HCT116 (cell line): Measurements from ENCODE around the gene SIK3. TPM values are rescaled to one million over a fixed set of nuclear protein-coding genes. Genes with fewer than 3 reads are reported as not detected.

ENCODE experiments used
- ATAC-seq: fragments of 200-7000 bp; cut with Tn5 transposase; 2 replicates; pipeline ENCODE4 v1.9.1; 2020; ENCODE audit warnings: mild to moderate bottlenecking, moderate library complexity
- BruUV-seq: library from RNA; stranded (reverse); fragments of 400-500 nt; replicated peaks from 2 replicates; lab custom pipeline; 2021; lab: Mats Ljungman, UMichigan
- CTCF ChIA-PET: fragments of 300-600 bp; sonication (Branson Sonifier 250); formaldehyde crosslinking; loops from one replicate; lab custom pipeline; 2021; ENCODE audit warnings: antibody characterized with exemption; lab: Charles Lee
- POLR2A ChIA-PET: fragments of 300-600, 350-600 bp; sonication (Branson Sonifier 250); formaldehyde crosslinking; loops from one replicate; lab custom pipeline; 2021; ENCODE audit warnings: antibody characterized with exemption; lab: Charles Lee
- RAD21 ChIA-PET, 2 experiments: fragments of 300-600 bp; sonication (Branson Sonifier 250); formaldehyde crosslinking; loops; one replicate each; lab custom pipeline; 2023; ENCODE audit warnings: low total read pairs in 2 of 2; ENCODE audit not compliant: uncharacterized antibody in 2 of 2, unreplicated experiment in 2 of 2, low non-redundant PET in 1 of 2; lab: Charles Lee
- DNase-seq: peaks from one replicate; pipeline ENCODE4 v3.0.0-alpha.2; 2010; ENCODE audit warnings: low read depth, low spot score
- H2AFZ ChIP-seq: fragments of 200-600 bp; shearing (Covaris generic), sonication (generic); 2 replicates; pipeline ENCODE4 v1.6.1; 2017; ENCODE audit warnings: low read depth, mixed run types, mixed read lengths, antibody characterized with exemption, low read length; ENCODE audit not compliant: poor library complexity, severe bottlenecking
- H3K27ac ChIP-seq: 2 replicates; pipeline ENCODE4 v1.5.1; 2012; ENCODE audit warnings: low read depth, low read length
- H3K27me3 ChIP-seq: fragments of 200-600 bp; sonication (generic); 2 replicates; pipeline ENCODE4 v1.6.1; 2016; ENCODE audit warnings: mixed run types, low read length, mixed read lengths; ENCODE audit not compliant: insufficient read depth
- H3K36me3 ChIP-seq, 2 experiments: fragments of 200-500 bp in 1 of 2; fragments of 200-600 bp in 1 of 2; sonication (Bioruptor generic) in 1 of 2; sonication (generic) in 1 of 2; 2 replicates each; pipeline versions ENCODE4 v1.5.1 to v1.6.1; 2014 to 2016; ENCODE audit warnings: low read length in 2 of 2, inconsistent platforms in 1 of 2, mixed read lengths in 1 of 2, mixed run types in 1 of 2; ENCODE audit not compliant: insufficient read depth in 2 of 2, control insufficient read depth in 1 of 2
- H3K4me1 ChIP-seq, 2 experiments: fragments of 200-600 bp in 1 of 2; sonication (generic) in 1 of 2; 2 replicates each; pipeline versions ENCODE4 v1.5.1 to v1.6.1; 2012 to 2017; ENCODE audit warnings: low read length in 2 of 2, inconsistent platforms in 1 of 2, mild to moderate bottlenecking in 1 of 2, mixed read lengths in 1 of 2, mixed run types in 1 of 2, moderate library complexity in 1 of 2; ENCODE audit not compliant: insufficient read depth in 2 of 2, control insufficient read depth in 1 of 2
- H3K4me2 ChIP-seq: fragments of 200-600 bp; sonication (generic); 2 replicates; pipeline ENCODE4 v1.6.1; 2017; ENCODE audit warnings: mixed run types, low read length, mixed read lengths
- H3K4me3 ChIP-seq, 2 experiments: fragments of 200-600 bp in 1 of 2; sonication (generic) in 1 of 2; replicated peaks in 1 of 2; 2 replicates each; pipeline ENCODE4 v1.5.1; 2011 to 2016; ENCODE audit warnings: low read length in 2 of 2, control low read depth in 1 of 2, low read depth in 1 of 2, mild to moderate bottlenecking in 1 of 2, mixed read lengths in 1 of 2, mixed run types in 1 of 2
- H3K79me2 ChIP-seq: fragments of 200-600 bp; sonication (generic); 2 replicates; pipeline ENCODE4 v1.6.1; 2017; ENCODE audit warnings: mild to moderate bottlenecking, mixed run types, low read length, moderate library complexity, mixed read lengths; ENCODE audit not compliant: insufficient read depth
- H3K9ac ChIP-seq: fragments of 200-600 bp; sonication (generic); 2 replicates; pipeline ENCODE4 v1.6.1; 2016; ENCODE audit warnings: low read length, mixed read lengths
- H3K9me2 ChIP-seq: fragments of 200-600 bp; sonication (generic), shearing (Covaris generic); 2 replicates; pipeline ENCODE4 v1.6.1; 2017; ENCODE audit warnings: mixed run types, mild to moderate bottlenecking, moderate library complexity; ENCODE audit not compliant: insufficient read depth
- H3K9me3 ChIP-seq, 2 experiments: fragments of 200-500 bp in 1 of 2; fragments of 200-600 bp in 1 of 2; sonication (Bioruptor generic) in 1 of 2; sonication (generic) in 1 of 2; 2 replicates each; pipeline ENCODE4 v1.6.1; 2014 to 2017; ENCODE audit warnings: low read length in 2 of 2, mixed read lengths in 2 of 2, inconsistent platforms in 1 of 2, low read depth in 1 of 2, mild to moderate bottlenecking in 1 of 2, mixed run types in 1 of 2, moderate library complexity in 1 of 2; ENCODE audit not compliant: control insufficient read depth in 1 of 2, insufficient read depth in 1 of 2
- H4K20me1 ChIP-seq: fragments of 200-600 bp; sonication (generic), shearing (Covaris generic); 2 replicates; pipeline ENCODE4 v1.6.1; 2017; ENCODE audit warnings: mixed run types, mild to moderate bottlenecking, moderate library complexity; ENCODE audit not compliant: insufficient read depth
- ATF3 ChIP-seq: IDR thresholded peaks from 2 replicates; pipeline ENCODE4 v1.6.1; 2012
- CBX3 ChIP-seq: IDR thresholded peaks from 2 replicates; pipeline ENCODE4 v1.6.1; 2012; ENCODE audit warnings: low read depth
- CEBPB ChIP-seq: IDR thresholded peaks from 2 replicates; pipeline ENCODE4 v1.6.1; 2012; ENCODE audit warnings: low read depth
- CTCF ChIP-seq, 3 experiments: fragments of 200-600 bp in 1 of 3; sonication (generic) in 1 of 3; IDR thresholded peaks in 2 of 3; conservative IDR thresholded peaks in 1 of 3; 2 replicates each; pipeline ENCODE4 v1.5.1; 2012 to 2017; ENCODE audit warnings: low read depth in 2 of 3, low read length in 2 of 3, antibody characterized with exemption in 1 of 3, borderline replicate concordance in 1 of 3, control low read depth in 1 of 3, mild to moderate bottlenecking in 1 of 3, mixed read lengths in 1 of 3, mixed run types in 1 of 3, moderate library complexity in 1 of 3; ENCODE audit not compliant: insufficient read depth in 1 of 3
- EZH2phosphoT487 ChIP-seq: fragments of 200-600 bp; IDR thresholded peaks from 2 replicates; pipeline ENCODE4 v1.6.1; 2018; ENCODE audit warnings: antibody characterized with exemption, borderline replicate concordance
- POLR2AphosphoS5 ChIP-seq: IDR thresholded peaks from 2 replicates; pipeline ENCODE4 v1.6.1; 2011; ENCODE audit warnings: mild to moderate bottlenecking, low read depth, low read length, moderate library complexity
- SIN3A ChIP-seq: IDR thresholded peaks from 2 replicates; pipeline ENCODE4 v1.6.1; 2012; ENCODE audit warnings: low read depth
- SP1 ChIP-seq: IDR thresholded peaks from 2 replicates; pipeline ENCODE4 v1.6.1; 2012; ENCODE audit warnings: low read depth
- SRF ChIP-seq: IDR thresholded peaks from 2 replicates; pipeline ENCODE4 v1.6.1; 2012; ENCODE audit warnings: low read depth
- TCF7L2 ChIP-seq: IDR thresholded peaks from 2 replicates; pipeline ENCODE4 v1.7.0; 2011; ENCODE audit warnings: borderline replicate concordance, inconsistent platforms; ENCODE audit not compliant: insufficient read depth, insufficient read length; ENCODE audit errors: extremely low read depth
- ZBTB33 ChIP-seq: IDR thresholded peaks from 2 replicates; pipeline ENCODE4 v1.6.1; 2011; ENCODE audit warnings: mild to moderate bottlenecking, low read length, moderate library complexity; ENCODE audit not compliant: insufficient replicate concordance; ENCODE audit errors: extremely low read depth
- intact Hi-C: fragments of 100-400 bp; cut with micrococcal nuclease; formaldehyde crosslinking; loops from 2 replicates; pipeline ENCODE4 v1.10.0; 2022
- total RNA-seq: library from RNA; stranded (reverse); gene quantifications from one replicate; pipeline ENCODE4 v1.2.1, GENCODE V29; 2021; ENCODE audit not compliant: unreplicated experiment

Gene SIK3
- total RNA-seq, 1 experiment from 2014 or later, result 21.0 TPM

- ChIA-PET POLR2A (no interaction called here), CTCF (no interaction called here)
Measured at GRCh38 chr11:116906479-116906878, 191.7 kb downstream of the SIK3 start.

More at GRCh38 chr11:116906479-116906878, 191.7 kb downstream of the SIK3 start:
- H3K4me1 ChIP-seq, result peaks cover 0 to 5% of the 10 kb centered on the region in 2 experiments; a peak in 1 of 4 replicates
- ATAC-seq, result no peak
- H3K9ac ChIP-seq, result no peak overlapping the region
- no peak for DNase-seq
- no peak overlapping the region for H3K4me3 ChIP-seq
- H3K79me2 ChIP-seq, result 0 out of 2 replicates have a peak, but pooled peaks cover 7% of the 10 kb centered on the region
- intact Hi-C loops, result no loop called here
- no peaks in the 10 kb centered on the region for H3K27me3 ChIP-seq
- 0 out of 2 replicates have a peak, but pooled peaks cover 3% of the 10 kb centered on the region for H4K20me1 ChIP-seq
- no peak overlapping the region for H3K27ac ChIP-seq
- TF ChIP-seq TCF7L2 (no peak), ZBTB33 (no peak), EZH2phosphoT487 (no peak), SRF (no peak), SIN3A (no peak), POLR2AphosphoS5 (no peak), CTCF (IDR thresholded peaks at IDR 0.05 in 2 of 3, conservative IDR thresholded peaks at IDR 0.05 in 1 of 3; ENCODE audit: borderline replicate concordance in 1 of 3, insufficient read depth in 1 of 3, low read depth in 2 of 3, low read length in 2 of 3) (no peak), SP1 (no peak), CEBPB (no peak), CBX3 (no peak), ATF3 (no peak)
- no peaks in the 10 kb centered on the region for H3K9me3 ChIP-seq
- no peaks in the 10 kb centered on the region for H3K36me3 ChIP-seq
- no peak overlapping the region for H3K4me2 ChIP-seq
- BruUV-seq, result no TSS peak
- no peaks in the 10 kb centered on the region for H3K9me2 ChIP-seq
- RAD21 ChIA-PET, result no interaction called here
- H2AFZ ChIP-seq, result no peak overlapping the region
